DND-41 (cell line): ENCODE measurements around the gene SLC12A4.

ENCODE experiments used
- ATAC-seq: fragments of 200-7000 bp; cut with Tn5 transposase; 3 replicates; pipeline ENCODE4 v1.9.1; 2021; ENCODE audit warnings: low read depth; ENCODE audit not compliant: insufficient read depth
- DNase-seq: peaks from one replicate; pipeline ENCODE4 v3.0.0-alpha.2; 2020
- H2AFZ ChIP-seq: 2 replicates; pipeline ENCODE4 v1.6.0; 2012; ENCODE audit warnings: low read depth, low read length
- H3K27ac ChIP-seq: 2 replicates; pipeline ENCODE4 v1.5.1; 2012; ENCODE audit warnings: low read length, inconsistent platforms
- H3K27me3 ChIP-seq: fragments of 200-600 bp; sonication (generic); 2 replicates; pipeline ENCODE4 v1.6.0; 2012; ENCODE audit warnings: low read length, mild to moderate bottlenecking, inconsistent platforms; ENCODE audit not compliant: insufficient read depth, poor library complexity
- H3K36me3 ChIP-seq: 2 replicates; pipeline ENCODE4 v1.5.1; 2012; ENCODE audit warnings: low read length, inconsistent platforms; ENCODE audit not compliant: insufficient read depth
- H3K4me1 ChIP-seq: 2 replicates; pipeline ENCODE4 v1.5.1; 2012; ENCODE audit warnings: mild to moderate bottlenecking, low read length; ENCODE audit not compliant: insufficient read depth
- H3K4me2 ChIP-seq: 2 replicates; pipeline ENCODE4 v1.6.0; 2012; ENCODE audit warnings: mild to moderate bottlenecking, moderate library complexity, low read length, inconsistent platforms; ENCODE audit not compliant: insufficient read depth
- H3K4me3 ChIP-seq, 2 experiments: fragments of 200-600 bp in 1 of 2; shearing (Covaris generic) in 1 of 2; 2 replicates each; pipeline ENCODE4 v1.5.1; 2012 to 2016; ENCODE audit warnings: inconsistent platforms in 2 of 2, low read length in 2 of 2, mild to moderate bottlenecking in 2 of 2, low read depth in 1 of 2, moderate library complexity in 1 of 2
- H3K79me2 ChIP-seq: 2 replicates; pipeline ENCODE4 v1.6.0; 2012; ENCODE audit warnings: low read length, inconsistent platforms; ENCODE audit not compliant: insufficient read depth
- H3K9ac ChIP-seq: 2 replicates; pipeline ENCODE4 v1.6.0; 2012; ENCODE audit warnings: low read depth, mild to moderate bottlenecking, inconsistent platforms, low read length, moderate library complexity
- H3K9me3 ChIP-seq: 2 replicates; pipeline ENCODE4 v1.5.1; 2012; ENCODE audit warnings: low read length, moderate library complexity, mild to moderate bottlenecking, inconsistent platforms; ENCODE audit not compliant: insufficient read depth, severe bottlenecking
- H4K20me1 ChIP-seq: 2 replicates; pipeline ENCODE4 v1.6.0; 2012; ENCODE audit warnings: low read length; ENCODE audit not compliant: insufficient read depth
- CTCF ChIP-seq: IDR thresholded peaks from 2 replicates; pipeline ENCODE4 v1.5.1; 2012; ENCODE audit warnings: borderline replicate concordance, low read length, moderate library complexity, mild to moderate bottlenecking; ENCODE audit not compliant: poor library complexity, severe bottlenecking; ENCODE audit errors: extremely low read depth
- EZH2 ChIP-seq: IDR thresholded peaks from 3 replicates; pipeline ENCODE4 v1.6.1; 2012; ENCODE audit warnings: borderline replicate concordance, low read depth, mild to moderate bottlenecking, moderate library complexity, low read length, inconsistent platforms; ENCODE audit not compliant: severe bottlenecking

SLC12A4 gene

GRCh38 chr16:67962135-67962534 is 6.3 kb downstream of the SLC12A4 start:
- DNase-seq (no peak), ATAC-seq (no peak)
- H3K9ac ChIP-seq = no peak overlapping the region
- H3K4me2 ChIP-seq = no peak overlapping the region
- H3K27ac ChIP-seq = no peak overlapping the region
- H2AFZ ChIP-seq = no peak overlapping the region
- H4K20me1 ChIP-seq = peaks cover 15% of the 10 kb centered on the region
- H3K9me3 ChIP-seq = no peaks in the 10 kb centered on the region
- no peaks in the 10 kb centered on the region for H3K27me3 ChIP-seq
- H3K4me1 ChIP-seq = peaks cover 10% of the 10 kb centered on the region
- TF ChIP-seq EZH2 = no peak
- TF ChIP-seq CTCF = no peak
- peaks cover 5% of the 10 kb centered on the region; the same call in 1 of the 2 replicates for H3K79me2 ChIP-seq
- H3K36me3 ChIP-seq = peaks cover 53% of the 10 kb centered on the region
- no peak overlapping the region for H3K4me3 ChIP-seq

- no peaks in the 10 kb centered on the region for H3K9me3 ChIP-seq
- no peaks in the 10 kb centered on the region for H3K79me2 ChIP-seq
- no peak overlapping the region for H2AFZ ChIP-seq
- H3K4me3 ChIP-seq = no peak overlapping the region
- peaks cover 5% of the 10 kb centered on the region for H3K4me1 ChIP-seq
- H3K9ac ChIP-seq = no peak overlapping the region
- H3K36me3 ChIP-seq = peaks cover 53% of the 10 kb centered on the region
- H4K20me1 ChIP-seq = peaks cover 9% of the 10 kb centered on the region; the same call in 1 of the 2 replicates
- no peaks in the 10 kb centered on the region for H3K27me3 ChIP-seq
- ATAC-seq (no peak), DNase-seq (no peak)
- TF ChIP-seq CTCF = no peak
- TF ChIP-seq EZH2 = no peak
- no peak overlapping the region for H3K27ac ChIP-seq
- no peak overlapping the region for H3K4me2 ChIP-seq
Measured at GRCh38 chr16:67961551-67961957, 6.9 kb downstream of the SLC12A4 start.

- Histone ChIP-seq H3K4me3 (no peak overlapping the region), H3K27me3 (no peaks in the 10 kb centered on the region), H3K79me2 (no peaks in the 10 kb centered on the region), H2AFZ (no peak overlapping the region), H4K20me1 (no peaks in the 10 kb centered on the region), H3K27ac (no peak overlapping the region), H3K4me1 (no peaks in the 10 kb centered on the region), H3K4me2 (no peak overlapping the region), H3K9ac (no peak overlapping the region), H3K9me3 (no peaks in the 10 kb centered on the region), H3K36me3 (peaks cover 56% of the 10 kb centered on the region)
- ATAC-seq = no peak
- TF ChIP-seq CTCF = no peak
- no peak for DNase-seq
Measured at GRCh38 chr16:67959536-67960329, 8.7 kb downstream of the SLC12A4 start.
